GM23338 (cell line): ENCODE results near the gene DMRTB1. TPM values are rescaled to one million over a fixed set of nuclear protein-coding genes. Genes with fewer than 3 reads are reported as not detected.

Experiments used
- ATAC-seq: fragments of 200-7000 bp; cut with Tn5 transposase; 3 replicates; pipeline ENCODE4 v1.9.1; 2020
- DNase-seq: peaks from one replicate; pipeline ENCODE4 v3.0.0-alpha.2; 2015; ENCODE audit warnings: low spot score
- H2AFZ ChIP-seq: fragments of 200-600 bp; sonication (generic); 2 replicates; pipeline ENCODE4 v1.8.0; 2016; ENCODE audit warnings: antibody characterized with exemption, mild to moderate bottlenecking, moderate library complexity
- H3F3A ChIP-seq: fragments of 200-600 bp; sonication (generic); replicated peaks from 2 replicates; pipeline ENCODE4 v1.8.0; 2017; ENCODE audit warnings: antibody characterized with exemption, mixed run types, low read depth
- H3K27ac ChIP-seq: fragments of 200-600 bp; sonication (generic); 2 replicates; pipeline ENCODE4 v1.6.1; 2016; ENCODE audit warnings: low read depth
- H3K27me3 ChIP-seq: fragments of 200-600 bp; sonication (generic); 2 replicates; pipeline ENCODE4 v1.8.0; 2016; ENCODE audit warnings: mild to moderate bottlenecking, mixed run types, moderate library complexity; ENCODE audit not compliant: insufficient read depth
- H3K36me3 ChIP-seq: fragments of 200-600 bp; sonication (generic); 2 replicates; pipeline ENCODE4 v1.8.0; 2016; ENCODE audit warnings: mild to moderate bottlenecking; ENCODE audit not compliant: insufficient read depth
- H3K4me1 ChIP-seq: fragments of 200-600 bp; sonication (generic); 2 replicates; pipeline ENCODE4 v1.8.0; 2016; ENCODE audit warnings: mild to moderate bottlenecking, moderate library complexity; ENCODE audit not compliant: insufficient read depth
- H3K4me2 ChIP-seq: fragments of 200-600 bp; sonication (generic); 2 replicates; pipeline ENCODE4 v1.7.1; 2017; ENCODE audit warnings: mixed run types
- H3K4me3 ChIP-seq: fragments of 200-600 bp; sonication (generic); 2 replicates; pipeline ENCODE4 v1.6.1; 2016; ENCODE audit warnings: mixed run types
- H3K79me2 ChIP-seq: fragments of 200-600 bp; sonication (generic); replicated peaks from 2 replicates; pipeline ENCODE4 v1.8.0; 2017; ENCODE audit warnings: mild to moderate bottlenecking; ENCODE audit not compliant: insufficient read depth
- H3K9me2 ChIP-seq: fragments of 200-600 bp; sonication (generic); 2 replicates; pipeline ENCODE4 v1.8.0; 2017; ENCODE audit not compliant: insufficient read depth
- H4K20me1 ChIP-seq: fragments of 200-600 bp; sonication (generic); replicated peaks from 2 replicates; pipeline ENCODE4 v1.8.0; 2017; ENCODE audit warnings: mild to moderate bottlenecking; ENCODE audit not compliant: insufficient read depth
- H3K27ac Mint-ChIP-seq: 2 replicates; pipeline ENCODE4 v1.8.0; 2020; ENCODE audit warnings: inconsistent platforms, mild to moderate bottlenecking, moderate library complexity, mixed read lengths
- H3K27me3 Mint-ChIP-seq: 3 replicates; pipeline ENCODE4 v1.8.0; 2022; ENCODE audit warnings: low read depth, mild to moderate bottlenecking, moderate library complexity, mixed read lengths, inconsistent platforms; ENCODE audit not compliant: insufficient read depth, poor library complexity
- H3K36me3 Mint-ChIP-seq: 3 replicates; pipeline ENCODE4 v1.8.0; 2021; ENCODE audit warnings: low read depth, mild to moderate bottlenecking, inconsistent platforms, moderate library complexity, mixed read lengths
- H3K4me1 Mint-ChIP-seq: 3 replicates; pipeline ENCODE4 v1.8.0; 2020; ENCODE audit warnings: mild to moderate bottlenecking, inconsistent platforms, mixed read lengths
- H3K4me3 Mint-ChIP-seq: 3 replicates; pipeline ENCODE4 v1.8.0; 2021; ENCODE audit warnings: moderate library complexity, mild to moderate bottlenecking, inconsistent platforms, mixed read lengths
- H3K9me3 Mint-ChIP-seq: 3 replicates; pipeline ENCODE4 v1.8.0; 2020; ENCODE audit warnings: moderate library complexity, mild to moderate bottlenecking, inconsistent platforms, mixed read lengths
- CREB1 ChIP-seq: fragments of 250-450 bp; sonication (Bioruptor Pico); IDR thresholded peaks from 2 replicates; pipeline ENCODE4 v1.5.0; 2020; ENCODE audit warnings: low read depth, mild to moderate bottlenecking, moderate library complexity
- EZH2 ChIP-seq: fragments of 200-600 bp; sonication (generic); IDR thresholded peaks from one replicate; pipeline ENCODE4 v1.8.0; 2017; ENCODE audit warnings: antibody characterized with exemption, mild to moderate bottlenecking, low read depth; ENCODE audit not compliant: unreplicated experiment
- EZH2phosphoT487 ChIP-seq: fragments of 200-600 bp; sonication (generic); IDR thresholded peaks from one replicate; pipeline ENCODE4 v1.8.1; 2018; ENCODE audit warnings: antibody characterized with exemption; ENCODE audit not compliant: unreplicated experiment
- JUNB ChIP-seq: IDR thresholded peaks from one replicate; pipeline ENCODE4 v1.6.1; 2016; ENCODE audit warnings: antibody characterized with exemption; ENCODE audit not compliant: unreplicated experiment
- NANOG ChIP-seq: IDR thresholded peaks from 2 replicates; pipeline ENCODE4 v1.6.1; 2016; ENCODE audit warnings: antibody characterized with exemption, borderline replicate concordance
- POLR2AphosphoS5 ChIP-seq: IDR thresholded peaks from 2 replicates; pipeline ENCODE4 v1.6.1; 2016; ENCODE audit warnings: antibody characterized with exemption, low read depth
- STAT1 ChIP-seq: IDR thresholded peaks from one replicate; pipeline ENCODE4 v1.6.1; 2016; ENCODE audit warnings: antibody characterized with exemption; ENCODE audit not compliant: unreplicated experiment
- ZNF114 ChIP-seq: fragments of 250-450 bp; sonication (Bioruptor Pico); IDR thresholded peaks from 2 replicates; pipeline ENCODE4 v1.5.0; 2020; ENCODE audit warnings: mild to moderate bottlenecking, moderate library complexity
- ZNF331 ChIP-seq: fragments of 250-450 bp; sonication (Bioruptor Pico); IDR thresholded peaks from 2 replicates; pipeline ENCODE4 v1.5.0; 2020; ENCODE audit warnings: low read depth, mild to moderate bottlenecking, moderate library complexity
- polyA plus RNA-seq: library from polyadenylated mRNA; unstranded; fragments of >200 nt; fragmentation: Nextera tagmentation; extraction: Ambion mirVana; gene quantifications from 2 replicates; pipeline ENCODE4 v1.2.1, GENCODE V29; 2016
- total RNA-seq: library from RNA; depleted of rRNA; stranded (reverse); fragments of >200 nt; shearing (Covaris generic); gene quantifications from 2 replicates; pipeline ENCODE4 v1.2.3, GENCODE V29; 2014
- TF ChIP-seq, protein P1 (sequence below): IDR thresholded peaks from one replicate; pipeline ENCODE4 v1.6.1; 2018; ENCODE audit warnings: antibody characterized with exemption; ENCODE audit not compliant: unreplicated experiment
- TF ChIP-seq, protein P2 (sequence below): IDR thresholded peaks from 2 replicates; pipeline ENCODE4 v1.6.1; 2016; ENCODE audit warnings: antibody characterized with exemption
- TF ChIP-seq, protein P3 (sequence below): fragments of 250-450 bp; sonication (Bioruptor Pico); IDR thresholded peaks from 2 replicates; pipeline ENCODE4 v1.5.0; 2020; ENCODE audit warnings: mild to moderate bottlenecking, moderate library complexity
- TF ChIP-seq, protein P4 (sequence below), 2 experiments: fragments of 200-600 bp in 1 of 2; sonication (generic) in 1 of 2; conservative IDR thresholded peaks; 2 replicates each; pipeline versions ENCODE4 v1.5.1 to v1.6.1; 2016 to 2017; ENCODE audit warnings: antibody characterized with exemption in 2 of 2, low read depth in 2 of 2, mild to moderate bottlenecking in 2 of 2, moderate library complexity in 1 of 2

DMRTB1 gene
- total and polyA plus RNA-seq, 2 experiments from 2014 or later: 0.27 to 1.2 TPM

DNA sequence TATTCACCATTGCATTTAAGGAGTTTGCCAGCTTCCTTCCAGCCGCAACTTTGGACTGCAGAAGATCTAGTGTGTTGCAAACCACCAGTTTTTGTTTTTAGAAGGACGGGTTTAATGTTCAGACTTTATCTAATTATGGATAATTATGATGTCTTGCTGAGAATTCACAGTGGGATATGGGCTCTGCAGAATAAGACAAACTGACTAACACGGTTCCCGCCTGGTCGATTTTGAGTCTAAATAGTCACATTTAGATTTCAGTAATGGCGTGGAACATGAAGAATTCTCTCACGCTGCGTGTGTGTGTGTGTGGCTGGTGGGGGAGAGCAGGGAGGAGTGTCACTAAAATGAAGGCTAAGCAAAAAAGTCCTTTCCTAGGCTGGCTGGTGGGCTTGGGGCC, 48.5 kb upstream of the DMRTB1 start:
- no peak overlapping the region for H3K27ac ChIP-seq
- DNase-seq (no peak), ATAC-seq (no peak)
- no peaks in the 10 kb centered on the region for H3K27me3 ChIP-seq
- H3K4me2 ChIP-seq: no peak overlapping the region
- H3K9me2 ChIP-seq: no peaks in the 10 kb centered on the region; the same call in 1 of the 2 replicates
- Mint-ChIP-seq H3K36me3 (peaks cover 12% of the 10 kb centered on the region), H3K27me3 (peaks cover 24% of the 10 kb centered on the region), H3K27ac (no peak overlapping the region), H3K9me3 (peaks cover 9% of the 10 kb centered on the region; the same call in 1 of the 3 replicates), H3K4me3 (no peak overlapping the region; the same call in 2 of the 3 replicates), H3K4me1 (peaks cover 30% of the 10 kb centered on the region)
- H4K20me1 ChIP-seq: no peaks in the 10 kb centered on the region
- TF ChIP-seq ZNF114 (no peak), POLR2AphosphoS5 (no peak), JUNB (no peak), NANOG (no peak), STAT1 (no peak), CREB1 (no peak), EZH2phosphoT487 (no peak), ZNF331 (CRISPR knock-in tag) (no peak), EZH2 (no peak)
- TF ChIP-seq, protein P1, sequence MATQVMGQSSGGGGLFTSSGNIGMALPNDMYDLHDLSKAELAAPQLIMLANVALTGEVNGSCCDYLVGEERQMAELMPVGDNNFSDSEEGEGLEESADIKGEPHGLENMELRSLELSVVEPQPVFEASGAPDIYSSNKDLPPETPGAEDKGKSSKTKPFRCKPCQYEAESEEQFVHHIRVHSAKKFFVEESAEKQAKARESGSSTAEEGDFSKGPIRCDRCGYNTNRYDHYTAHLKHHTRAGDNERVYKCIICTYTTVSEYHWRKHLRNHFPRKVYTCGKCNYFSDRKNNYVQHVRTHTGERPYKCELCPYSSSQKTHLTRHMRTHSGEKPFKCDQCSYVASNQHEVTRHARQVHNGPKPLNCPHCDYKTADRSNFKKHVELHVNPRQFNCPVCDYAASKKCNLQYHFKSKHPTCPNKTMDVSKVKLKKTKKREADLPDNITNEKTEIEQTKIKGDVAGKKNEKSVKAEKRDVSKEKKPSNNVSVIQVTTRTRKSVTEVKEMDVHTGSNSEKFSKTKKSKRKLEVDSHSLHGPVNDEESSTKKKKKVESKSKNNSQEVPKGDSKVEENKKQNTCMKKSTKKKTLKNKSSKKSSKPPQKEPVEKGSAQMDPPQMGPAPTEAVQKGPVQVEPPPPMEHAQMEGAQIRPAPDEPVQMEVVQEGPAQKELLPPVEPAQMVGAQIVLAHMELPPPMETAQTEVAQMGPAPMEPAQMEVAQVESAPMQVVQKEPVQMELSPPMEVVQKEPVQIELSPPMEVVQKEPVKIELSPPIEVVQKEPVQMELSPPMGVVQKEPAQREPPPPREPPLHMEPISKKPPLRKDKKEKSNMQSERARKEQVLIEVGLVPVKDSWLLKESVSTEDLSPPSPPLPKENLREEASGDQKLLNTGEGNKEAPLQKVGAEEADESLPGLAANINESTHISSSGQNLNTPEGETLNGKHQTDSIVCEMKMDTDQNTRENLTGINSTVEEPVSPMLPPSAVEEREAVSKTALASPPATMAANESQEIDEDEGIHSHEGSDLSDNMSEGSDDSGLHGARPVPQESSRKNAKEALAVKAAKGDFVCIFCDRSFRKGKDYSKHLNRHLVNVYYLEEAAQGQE: no peak
- TF ChIP-seq, protein P2, sequence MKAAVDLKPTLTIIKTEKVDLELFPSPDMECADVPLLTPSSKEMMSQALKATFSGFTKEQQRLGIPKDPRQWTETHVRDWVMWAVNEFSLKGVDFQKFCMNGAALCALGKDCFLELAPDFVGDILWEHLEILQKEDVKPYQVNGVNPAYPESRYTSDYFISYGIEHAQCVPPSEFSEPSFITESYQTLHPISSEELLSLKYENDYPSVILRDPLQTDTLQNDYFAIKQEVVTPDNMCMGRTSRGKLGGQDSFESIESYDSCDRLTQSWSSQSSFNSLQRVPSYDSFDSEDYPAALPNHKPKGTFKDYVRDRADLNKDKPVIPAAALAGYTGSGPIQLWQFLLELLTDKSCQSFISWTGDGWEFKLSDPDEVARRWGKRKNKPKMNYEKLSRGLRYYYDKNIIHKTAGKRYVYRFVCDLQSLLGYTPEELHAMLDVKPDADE: no peak
- TF ChIP-seq, protein P3, sequence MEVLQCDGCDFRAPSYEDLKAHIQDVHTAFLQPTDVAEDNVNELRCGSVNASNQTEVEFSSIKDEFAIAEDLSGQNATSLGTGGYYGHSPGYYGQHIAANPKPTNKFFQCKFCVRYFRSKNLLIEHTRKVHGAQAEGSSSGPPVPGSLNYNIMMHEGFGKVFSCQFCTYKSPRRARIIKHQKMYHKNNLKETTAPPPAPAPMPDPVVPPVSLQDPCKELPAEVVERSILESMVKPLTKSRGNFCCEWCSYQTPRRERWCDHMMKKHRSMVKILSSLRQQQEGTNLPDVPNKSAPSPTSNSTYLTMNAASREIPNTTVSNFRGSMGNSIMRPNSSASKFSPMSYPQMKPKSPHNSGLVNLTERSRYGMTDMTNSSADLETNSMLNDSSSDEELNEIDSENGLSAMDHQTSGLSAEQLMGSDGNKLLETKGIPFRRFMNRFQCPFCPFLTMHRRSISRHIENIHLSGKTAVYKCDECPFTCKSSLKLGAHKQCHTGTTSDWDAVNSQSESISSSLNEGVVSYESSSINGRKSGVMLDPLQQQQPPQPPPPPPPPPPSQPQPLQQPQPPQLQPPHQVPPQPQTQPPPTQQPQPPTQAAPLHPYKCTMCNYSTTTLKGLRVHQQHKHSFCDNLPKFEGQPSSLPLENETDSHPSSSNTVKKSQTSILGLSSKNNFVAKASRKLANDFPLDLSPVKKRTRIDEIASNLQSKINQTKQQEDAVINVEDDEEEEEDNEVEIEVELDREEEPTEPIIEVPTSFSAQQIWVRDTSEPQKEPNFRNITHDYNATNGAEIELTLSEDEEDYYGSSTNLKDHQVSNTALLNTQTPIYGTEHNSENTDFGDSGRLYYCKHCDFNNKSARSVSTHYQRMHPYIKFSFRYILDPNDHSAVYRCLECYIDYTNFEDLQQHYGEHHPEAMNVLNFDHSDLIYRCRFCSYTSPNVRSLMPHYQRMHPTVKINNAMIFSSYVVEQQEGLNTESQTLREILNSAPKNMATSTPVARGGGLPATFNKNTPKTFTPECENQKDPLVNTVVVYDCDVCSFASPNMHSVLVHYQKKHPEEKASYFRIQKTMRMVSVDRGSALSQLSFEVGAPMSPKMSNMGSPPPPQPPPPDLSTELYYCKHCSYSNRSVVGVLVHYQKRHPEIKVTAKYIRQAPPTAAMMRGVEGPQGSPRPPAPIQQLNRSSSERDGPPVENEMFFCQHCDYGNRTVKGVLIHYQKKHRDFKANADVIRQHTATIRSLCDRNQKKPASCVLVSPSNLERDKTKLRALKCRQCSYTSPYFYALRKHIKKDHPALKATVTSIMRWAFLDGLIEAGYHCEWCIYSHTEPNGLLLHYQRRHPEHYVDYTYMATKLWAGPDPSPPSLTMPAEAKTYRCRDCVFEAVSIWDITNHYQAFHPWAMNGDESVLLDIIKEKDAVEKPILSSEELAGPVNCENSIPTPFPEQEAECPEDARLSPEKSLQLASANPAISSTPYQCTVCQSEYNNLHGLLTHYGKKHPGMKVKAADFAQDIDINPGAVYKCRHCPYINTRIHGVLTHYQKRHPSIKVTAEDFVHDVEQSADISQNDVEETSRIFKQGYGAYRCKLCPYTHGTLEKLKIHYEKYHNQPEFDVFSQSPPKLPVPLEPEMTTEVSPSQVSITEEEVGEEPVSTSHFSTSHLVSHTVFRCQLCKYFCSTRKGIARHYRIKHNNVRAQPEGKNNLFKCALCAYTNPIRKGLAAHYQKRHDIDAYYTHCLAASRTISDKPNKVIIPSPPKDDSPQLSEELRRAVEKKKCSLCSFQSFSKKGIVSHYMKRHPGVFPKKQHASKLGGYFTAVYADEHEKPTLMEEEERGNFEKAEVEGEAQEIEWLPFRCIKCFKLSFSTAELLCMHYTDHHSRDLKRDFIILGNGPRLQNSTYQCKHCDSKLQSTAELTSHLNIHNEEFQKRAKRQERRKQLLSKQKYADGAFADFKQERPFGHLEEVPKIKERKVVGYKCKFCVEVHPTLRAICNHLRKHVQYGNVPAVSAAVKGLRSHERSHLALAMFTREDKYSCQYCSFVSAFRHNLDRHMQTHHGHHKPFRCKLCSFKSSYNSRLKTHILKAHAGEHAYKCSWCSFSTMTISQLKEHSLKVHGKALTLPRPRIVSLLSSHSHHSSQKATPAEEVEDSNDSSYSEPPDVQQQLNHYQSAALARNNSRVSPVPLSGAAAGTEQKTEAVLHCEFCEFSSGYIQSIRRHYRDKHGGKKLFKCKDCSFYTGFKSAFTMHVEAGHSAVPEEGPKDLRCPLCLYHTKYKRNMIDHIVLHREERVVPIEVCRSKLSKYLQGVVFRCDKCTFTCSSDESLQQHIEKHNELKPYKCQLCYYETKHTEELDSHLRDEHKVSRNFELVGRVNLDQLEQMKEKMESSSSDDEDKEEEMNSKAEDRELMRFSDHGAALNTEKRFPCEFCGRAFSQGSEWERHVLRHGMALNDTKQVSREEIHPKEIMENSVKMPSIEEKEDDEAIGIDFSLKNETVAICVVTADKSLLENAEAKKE: no peak
- TF ChIP-seq, protein P4, sequence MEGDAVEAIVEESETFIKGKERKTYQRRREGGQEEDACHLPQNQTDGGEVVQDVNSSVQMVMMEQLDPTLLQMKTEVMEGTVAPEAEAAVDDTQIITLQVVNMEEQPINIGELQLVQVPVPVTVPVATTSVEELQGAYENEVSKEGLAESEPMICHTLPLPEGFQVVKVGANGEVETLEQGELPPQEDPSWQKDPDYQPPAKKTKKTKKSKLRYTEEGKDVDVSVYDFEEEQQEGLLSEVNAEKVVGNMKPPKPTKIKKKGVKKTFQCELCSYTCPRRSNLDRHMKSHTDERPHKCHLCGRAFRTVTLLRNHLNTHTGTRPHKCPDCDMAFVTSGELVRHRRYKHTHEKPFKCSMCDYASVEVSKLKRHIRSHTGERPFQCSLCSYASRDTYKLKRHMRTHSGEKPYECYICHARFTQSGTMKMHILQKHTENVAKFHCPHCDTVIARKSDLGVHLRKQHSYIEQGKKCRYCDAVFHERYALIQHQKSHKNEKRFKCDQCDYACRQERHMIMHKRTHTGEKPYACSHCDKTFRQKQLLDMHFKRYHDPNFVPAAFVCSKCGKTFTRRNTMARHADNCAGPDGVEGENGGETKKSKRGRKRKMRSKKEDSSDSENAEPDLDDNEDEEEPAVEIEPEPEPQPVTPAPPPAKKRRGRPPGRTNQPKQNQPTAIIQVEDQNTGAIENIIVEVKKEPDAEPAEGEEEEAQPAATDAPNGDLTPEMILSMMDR (conservative IDR thresholded peaks at IDR 0.05; ENCODE audit: low read depth in 2 of 2): no peak
- H3K36me3 ChIP-seq: no peaks in the 10 kb centered on the region
- H2AFZ ChIP-seq: no peak overlapping the region
- H3K79me2 ChIP-seq: no peaks in the 10 kb centered on the region
- H3K4me1 ChIP-seq: 0 out of 2 replicates have a peak, but pooled peaks cover 3% of the 10 kb centered on the region
- no peak overlapping the region for H3K4me3 ChIP-seq
- no peaks in the 10 kb centered on the region for H3F3A ChIP-seq
